GM18858 (cell line): ENCODE data around the gene TRMT1.

ENCODE experiments used
- ATAC-seq: cut with Tn5 transposase; IDR thresholded peaks from one replicate; pipeline ENCODE4 v1.9.1; 2021; ENCODE audit not compliant: unreplicated experiment

Gene TRMT1

GRCh38 chr19:13057147-13057572, 59.4 kb downstream of the TRMT1 start:
- no peak for ATAC-seq

- ATAC-seq: no peak
Observed at GRCh38 chr19:13056052-13056660, 60.4 kb downstream of the TRMT1 start.

- no peak for ATAC-seq
Observed at GRCh38 chr19:13055213-13056051, 61.1 kb downstream of the TRMT1 start.
